Activated CD4-positive, CD25-positive, alpha-beta regulatory T cell treated with anti-CD3 and anti-CD28 coated beads, Interleukin-2, amount 50 U/mL, for 72 hours (primary cell): ENCODE results near the gene CEP104.
A peak's percentile ranks its signal among the peaks of the same experiment; 100 is the strongest.

Experiments used
- DNase-seq: peaks from one replicate; pipeline ENCODE4 v3.0.0; 2021

CEP104 gene

GRCh38 chr1:3856923-3857790 lies at the start of gene CEP104, which contains the start of gene DFFB:
Gene CEP104, minus strand, starts transcription at chr1:3857211. Its CDS starts 4,804 bp downstream, at chr1:3852407.
Gene DFFB, plus strand, starts transcription at chr1:3857476. Its CDS starts 128 bp downstream, at chr1:3857604.
- DNase-seq = peak; percentile 96

- no peak for DNase-seq
These were observed 49.6 kb upstream of the CEP104 start for GRCh38 chr1:3906672-3907020.

GRCh38 chr1:3905953-3906671 lies 49.1 kb upstream of the CEP104 start:
- DNase-seq = no peak

GRCh38 chr1:3905266-3905952 lies 48.4 kb upstream of the CEP104 start:
- no peak for DNase-seq

GRCh38 chr1:3904843-3905185 lies 47.8 kb upstream of the CEP104 start:
- no peak for DNase-seq

- DNase-seq = no peak
These were observed 47.2 kb upstream of the CEP104 start for GRCh38 chr1:3904006-3904842.

- no peak for DNase-seq
These were observed 46.4 kb upstream of the CEP104 start for GRCh38 chr1:3903141-3904005.

GRCh38 chr1:3902571-3903091 lies 45.6 kb upstream of the CEP104 start:
- no peak for DNase-seq

GRCh38 chr1:3902111-3902511 lies 45.1 kb upstream of the CEP104 start:
- DNase-seq = no peak

- DNase-seq = peak; percentile 96
These were observed 44.0 kb upstream of the CEP104 start for GRCh38 chr1:3900969-3901529.

- DNase-seq = peak; percentile 88
These were observed 43.3 kb upstream of the CEP104 start, which contains the start of gene C1orf174 for GRCh38 chr1:3900150-3900968. Gene C1orf174, minus strand, starts transcription at chr1:3900272. Its CDS starts 86 bp downstream, at chr1:3900186.

GRCh38 chr1:3899754-3900149 lies 42.7 kb upstream of the CEP104 start:
- DNase-seq = no peak

GRCh38 chr1:3898994-3899753 lies 42.2 kb upstream of the CEP104 start:
- DNase-seq = no peak

GRCh38 chr1:3898475-3898735 lies 41.4 kb upstream of the CEP104 start:
- no peak for DNase-seq

- DNase-seq = no peak
These were observed 39.5 kb upstream of the CEP104 start for GRCh38 chr1:3896396-3897000.

- DNase-seq = no peak
These were observed 38.9 kb upstream of the CEP104 start for GRCh38 chr1:3895951-3896325.

- DNase-seq = no peak
These were observed 38.4 kb upstream of the CEP104 start for GRCh38 chr1:3895279-3895950.

- no peak for DNase-seq
These were observed 37.7 kb upstream of the CEP104 start for GRCh38 chr1:3894626-3895278.
